GM23338 (cell line): ENCODE results near the gene CLEC4G. TPM values are rescaled to one million over a fixed set of nuclear protein-coding genes. Genes with fewer than 3 reads are reported as not detected.

Source experiments
- ATAC-seq: fragments of 200-7000 bp; cut with Tn5 transposase; 3 replicates; pipeline ENCODE4 v1.9.1; 2020
- DNase-seq: peaks from one replicate; pipeline ENCODE4 v3.0.0-alpha.2; 2015; ENCODE audit warnings: low spot score
- H2AFZ ChIP-seq: fragments of 200-600 bp; sonication (generic); 2 replicates; pipeline ENCODE4 v1.8.0; 2016; ENCODE audit warnings: antibody characterized with exemption, mild to moderate bottlenecking, moderate library complexity
- H3F3A ChIP-seq: fragments of 200-600 bp; sonication (generic); replicated peaks from 2 replicates; pipeline ENCODE4 v1.8.0; 2017; ENCODE audit warnings: antibody characterized with exemption, mixed run types, low read depth
- H3K27ac ChIP-seq: fragments of 200-600 bp; sonication (generic); 2 replicates; pipeline ENCODE4 v1.6.1; 2016; ENCODE audit warnings: low read depth
- H3K27me3 ChIP-seq: fragments of 200-600 bp; sonication (generic); 2 replicates; pipeline ENCODE4 v1.8.0; 2016; ENCODE audit warnings: mild to moderate bottlenecking, mixed run types, moderate library complexity; ENCODE audit not compliant: insufficient read depth
- H3K36me3 ChIP-seq: fragments of 200-600 bp; sonication (generic); 2 replicates; pipeline ENCODE4 v1.8.0; 2016; ENCODE audit warnings: mild to moderate bottlenecking; ENCODE audit not compliant: insufficient read depth
- H3K4me1 ChIP-seq: fragments of 200-600 bp; sonication (generic); 2 replicates; pipeline ENCODE4 v1.8.0; 2016; ENCODE audit warnings: mild to moderate bottlenecking, moderate library complexity; ENCODE audit not compliant: insufficient read depth
- H3K4me2 ChIP-seq: fragments of 200-600 bp; sonication (generic); 2 replicates; pipeline ENCODE4 v1.7.1; 2017; ENCODE audit warnings: mixed run types
- H3K4me3 ChIP-seq: fragments of 200-600 bp; sonication (generic); 2 replicates; pipeline ENCODE4 v1.6.1; 2016; ENCODE audit warnings: mixed run types
- H3K79me2 ChIP-seq: fragments of 200-600 bp; sonication (generic); replicated peaks from 2 replicates; pipeline ENCODE4 v1.8.0; 2017; ENCODE audit warnings: mild to moderate bottlenecking; ENCODE audit not compliant: insufficient read depth
- H3K9me2 ChIP-seq: fragments of 200-600 bp; sonication (generic); 2 replicates; pipeline ENCODE4 v1.8.0; 2017; ENCODE audit not compliant: insufficient read depth
- H4K20me1 ChIP-seq: fragments of 200-600 bp; sonication (generic); replicated peaks from 2 replicates; pipeline ENCODE4 v1.8.0; 2017; ENCODE audit warnings: mild to moderate bottlenecking; ENCODE audit not compliant: insufficient read depth
- H3K27ac Mint-ChIP-seq: 2 replicates; pipeline ENCODE4 v1.8.0; 2020; ENCODE audit warnings: inconsistent platforms, mild to moderate bottlenecking, moderate library complexity, mixed read lengths
- H3K27me3 Mint-ChIP-seq: 3 replicates; pipeline ENCODE4 v1.8.0; 2022; ENCODE audit warnings: low read depth, mild to moderate bottlenecking, moderate library complexity, mixed read lengths, inconsistent platforms; ENCODE audit not compliant: insufficient read depth, poor library complexity
- H3K36me3 Mint-ChIP-seq: 3 replicates; pipeline ENCODE4 v1.8.0; 2021; ENCODE audit warnings: low read depth, mild to moderate bottlenecking, inconsistent platforms, moderate library complexity, mixed read lengths
- H3K4me1 Mint-ChIP-seq: 3 replicates; pipeline ENCODE4 v1.8.0; 2020; ENCODE audit warnings: mild to moderate bottlenecking, inconsistent platforms, mixed read lengths
- H3K4me3 Mint-ChIP-seq: 3 replicates; pipeline ENCODE4 v1.8.0; 2021; ENCODE audit warnings: moderate library complexity, mild to moderate bottlenecking, inconsistent platforms, mixed read lengths
- H3K9me3 Mint-ChIP-seq: 3 replicates; pipeline ENCODE4 v1.8.0; 2020; ENCODE audit warnings: moderate library complexity, mild to moderate bottlenecking, inconsistent platforms, mixed read lengths
- CREB1 ChIP-seq: fragments of 250-450 bp; sonication (Bioruptor Pico); IDR thresholded peaks from 2 replicates; pipeline ENCODE4 v1.5.0; 2020; ENCODE audit warnings: low read depth, mild to moderate bottlenecking, moderate library complexity
- EZH2phosphoT487 ChIP-seq: fragments of 200-600 bp; sonication (generic); IDR thresholded peaks from one replicate; pipeline ENCODE4 v1.8.1; 2018; ENCODE audit warnings: antibody characterized with exemption; ENCODE audit not compliant: unreplicated experiment
- NANOG ChIP-seq: IDR thresholded peaks from 2 replicates; pipeline ENCODE4 v1.6.1; 2016; ENCODE audit warnings: antibody characterized with exemption, borderline replicate concordance
- POLR2AphosphoS5 ChIP-seq: IDR thresholded peaks from 2 replicates; pipeline ENCODE4 v1.6.1; 2016; ENCODE audit warnings: antibody characterized with exemption, low read depth
- STAT1 ChIP-seq: IDR thresholded peaks from one replicate; pipeline ENCODE4 v1.6.1; 2016; ENCODE audit warnings: antibody characterized with exemption; ENCODE audit not compliant: unreplicated experiment
- ZNF114 ChIP-seq: fragments of 250-450 bp; sonication (Bioruptor Pico); IDR thresholded peaks from 2 replicates; pipeline ENCODE4 v1.5.0; 2020; ENCODE audit warnings: mild to moderate bottlenecking, moderate library complexity
- ZNF331 ChIP-seq: fragments of 250-450 bp; sonication (Bioruptor Pico); IDR thresholded peaks from 2 replicates; pipeline ENCODE4 v1.5.0; 2020; ENCODE audit warnings: low read depth, mild to moderate bottlenecking, moderate library complexity
- ZNF462 ChIP-seq: fragments of 250-450 bp; sonication (Bioruptor Pico); IDR thresholded peaks from 2 replicates; pipeline ENCODE4 v1.5.0; 2020; ENCODE audit warnings: mild to moderate bottlenecking, moderate library complexity
- polyA plus RNA-seq: library from polyadenylated mRNA; unstranded; fragments of >200 nt; fragmentation: Nextera tagmentation; extraction: Ambion mirVana; gene quantifications from 2 replicates; pipeline ENCODE4 v1.2.1, GENCODE V29; 2016
- total RNA-seq: library from RNA; depleted of rRNA; stranded (reverse); fragments of >200 nt; shearing (Covaris generic); gene quantifications from 2 replicates; pipeline ENCODE4 v1.2.3, GENCODE V29; 2014

The CLEC4G gene
- total and polyA plus RNA-seq, 2 experiments from 2014 or later, result 0.52 to 0.65 TPM

- TF ChIP-seq ZNF462 (CRISPR knock-in tag) (no peak), CREB1 (CRISPR knock-in tag) (no peak), STAT1 (no peak)
- Mint-ChIP-seq H3K27ac (no peak overlapping the region), H3K27me3 (peaks cover 6% of the 10 kb centered on the region), H3K9me3 (no peaks in the 10 kb centered on the region; the same call in 2 of the 3 replicates), H3K4me3 (no peak overlapping the region), H3K4me1 (no peaks in the 10 kb centered on the region), H3K36me3 (no peaks in the 10 kb centered on the region)
- ATAC-seq, result no peak
- no peaks in the 10 kb centered on the region for H3K79me2 ChIP-seq
- H3K4me1 ChIP-seq, result no peaks in the 10 kb centered on the region
- no peak overlapping the region for H3K4me2 ChIP-seq
- no peak overlapping the region for H3K4me3 ChIP-seq
- no peaks in the 10 kb centered on the region for H3F3A ChIP-seq
- H4K20me1 ChIP-seq, result no peaks in the 10 kb centered on the region
- H3K9me2 ChIP-seq, result no peaks in the 10 kb centered on the region
- no peak overlapping the region for H3K27ac ChIP-seq
- no peaks in the 10 kb centered on the region for H3K36me3 ChIP-seq
- DNase-seq, result no peak
- H3K27me3 ChIP-seq, result no peaks in the 10 kb centered on the region
- H2AFZ ChIP-seq, result no peak overlapping the region
Measured at GRCh38 chr19:7716762-7717161, 15.1 kb downstream of the CLEC4G start.

- H3K4me3 ChIP-seq, result no peak overlapping the region
- no peak overlapping the region for H3K27ac Mint-ChIP-seq
- H3K27ac ChIP-seq, result no peak overlapping the region
- H3K9me3 Mint-ChIP-seq, result no peaks in the 10 kb centered on the region; the same call in 2 of the 3 replicates
- H2AFZ ChIP-seq, result no peak overlapping the region
- H3K27me3 ChIP-seq, result no peaks in the 10 kb centered on the region
- no peaks in the 10 kb centered on the region for H3K36me3 ChIP-seq
- H3K4me2 ChIP-seq, result no peak overlapping the region
- H4K20me1 ChIP-seq, result no peaks in the 10 kb centered on the region
- no peak for DNase-seq
- no peak for ATAC-seq
- H3F3A ChIP-seq, result no peaks in the 10 kb centered on the region
- H3K79me2 ChIP-seq, result no peaks in the 10 kb centered on the region
- H3K4me1 ChIP-seq, result no peaks in the 10 kb centered on the region
- no peaks in the 10 kb centered on the region for H3K36me3 Mint-ChIP-seq
- H3K4me3 Mint-ChIP-seq, result no peak overlapping the region
- H3K27me3 Mint-ChIP-seq, result peaks cover 6% of the 10 kb centered on the region
- H3K4me1 Mint-ChIP-seq, result no peaks in the 10 kb centered on the region
- H3K9me2 ChIP-seq, result no peaks in the 10 kb centered on the region
- TF ChIP-seq NANOG (no peak), POLR2AphosphoS5 (no peak), ZNF462 (CRISPR knock-in tag) (no peak), CREB1 (CRISPR knock-in tag) (no peak), EZH2phosphoT487 (no peak), ZNF114 (no peak), ZNF331 (CRISPR knock-in tag) (no peak)
Measured at GRCh38 chr19:7715671-7716070, 16.2 kb downstream of the CLEC4G start.
